ENCODE results near the gene MORC2. TPM values are rescaled to one million over a fixed set of nuclear protein-coding genes. Genes with fewer than 3 reads are reported as not detected.
A peak's percentile ranks its signal among the peaks of the same experiment; 100 is the strongest.

Gene MORC2
- total and polyA plus RNA-seq, 2 of the 13 experiments (the other 11 are each of a cell fraction or from before 2014, with no cell fraction given): 11.9 to 18.3 TPM

DNA sequence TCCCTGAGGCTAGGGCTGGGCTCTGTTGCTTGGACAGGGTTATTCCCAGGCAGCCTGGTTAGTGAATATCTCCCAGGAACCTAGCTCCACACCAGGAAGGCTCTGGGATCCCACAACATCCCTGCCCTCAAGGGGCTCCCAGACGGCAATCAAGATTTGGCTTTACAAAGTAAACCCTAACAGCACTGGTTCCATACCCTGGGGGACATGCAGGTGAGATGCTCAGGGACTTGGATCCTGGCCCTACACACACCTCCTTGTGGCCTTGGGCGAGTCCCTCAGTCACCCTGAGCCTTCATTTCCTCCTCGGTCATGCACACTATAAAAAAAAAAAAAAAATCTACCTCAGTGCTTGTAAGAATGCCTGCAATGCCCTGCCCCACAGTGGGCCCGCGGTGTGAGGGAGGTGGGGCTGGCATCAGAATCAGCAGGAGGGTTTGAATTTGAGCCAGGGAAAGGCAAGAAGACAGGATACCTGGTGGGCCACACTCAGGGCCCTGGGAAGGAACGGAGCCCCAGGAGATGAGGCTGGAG, 86.3 kb downstream of the MORC2 start:
- POLR2A ChIA-PET: interaction anchor here (1.1 kb wide), 2 partner anchors 8 to 84 kb away, joined by 4 to 7 read pairs; no protein-coding TSS in a partner anchor
- Histone ChIP-seq H3K36me3 (replicated peaks in 1 of 2; ENCODE audit: control insufficient read depth in 1 of 2, insufficient read depth in 2 of 2, low read length in 2 of 2) (no peaks in the 10 kb centered on the region), H3K9ac (ENCODE audit: insufficient read depth, low read depth, low read length) (peak overlapping the region; percentile 51; the same call in 1 of the 2 replicates), H3K4me2 (ENCODE audit: low read depth, low read length) (peak overlapping the region; percentile 93), H3K79me2 (ENCODE audit: insufficient read depth, low read length) (no peaks in the 10 kb centered on the region), H2AFZ (ENCODE audit: low read length) (no peak overlapping the region), H3K9me3 (ENCODE audit: low read length) (no peaks in the 10 kb centered on the region), H3K4me1 (ENCODE audit: insufficient read depth, low read length) (peaks cover 58% of the 10 kb centered on the region), H3K4me3 (replicated peaks in 1 of 3; ENCODE audit: insufficient read depth in 1 of 3, low read depth in 2 of 3, low read length in 3 of 3) (peak overlapping the region; percentile 9 to 64 (median 32); a peak in 4 of 6 replicates), H3K27ac (ENCODE audit: extremely low read length, insufficient read depth, low read length) (peak overlapping the region; percentile 67), H4K20me1 (ENCODE audit: insufficient read depth, low read length) (no peaks in the 10 kb centered on the region), H3K27me3 (ENCODE audit: control insufficient read depth in 1 of 2, insufficient read depth in 2 of 2, low read length in 2 of 2) (peaks cover 0 to 3% of the 10 kb centered on the region in 2 experiments; a peak in 2 of 5 replicates)
- ATAC-seq (no peak), FAIRE-seq (no peak), DNase-seq (ENCODE audit: low spot score) (no peak)
- CTCF ChIA-PET (ENCODE audit: low intra/inter-chr PET ratio, low total read pairs): no interaction called here
- TF ChIP-seq, protein P1, sequence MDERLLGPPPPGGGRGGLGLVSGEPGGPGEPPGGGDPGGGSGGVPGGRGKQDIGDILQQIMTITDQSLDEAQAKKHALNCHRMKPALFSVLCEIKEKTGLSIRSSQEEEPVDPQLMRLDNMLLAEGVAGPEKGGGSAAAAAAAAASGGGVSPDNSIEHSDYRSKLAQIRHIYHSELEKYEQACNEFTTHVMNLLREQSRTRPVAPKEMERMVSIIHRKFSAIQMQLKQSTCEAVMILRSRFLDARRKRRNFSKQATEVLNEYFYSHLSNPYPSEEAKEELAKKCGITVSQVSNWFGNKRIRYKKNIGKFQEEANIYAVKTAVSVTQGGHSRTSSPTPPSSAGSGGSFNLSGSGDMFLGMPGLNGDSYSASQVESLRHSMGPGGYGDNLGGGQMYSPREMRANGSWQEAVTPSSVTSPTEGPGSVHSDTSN (CRISPR knock-in tag; IDR thresholded peaks at IDR 0.05): no peak
- peak; percentile 0 for TF ChIP-seq YY1 (IDR thresholded peaks at IDR 0.05; ENCODE audit: insufficient read depth, insufficient replicate concordance, low read depth, low read length)
- TF ChIP-seq, protein P2, sequence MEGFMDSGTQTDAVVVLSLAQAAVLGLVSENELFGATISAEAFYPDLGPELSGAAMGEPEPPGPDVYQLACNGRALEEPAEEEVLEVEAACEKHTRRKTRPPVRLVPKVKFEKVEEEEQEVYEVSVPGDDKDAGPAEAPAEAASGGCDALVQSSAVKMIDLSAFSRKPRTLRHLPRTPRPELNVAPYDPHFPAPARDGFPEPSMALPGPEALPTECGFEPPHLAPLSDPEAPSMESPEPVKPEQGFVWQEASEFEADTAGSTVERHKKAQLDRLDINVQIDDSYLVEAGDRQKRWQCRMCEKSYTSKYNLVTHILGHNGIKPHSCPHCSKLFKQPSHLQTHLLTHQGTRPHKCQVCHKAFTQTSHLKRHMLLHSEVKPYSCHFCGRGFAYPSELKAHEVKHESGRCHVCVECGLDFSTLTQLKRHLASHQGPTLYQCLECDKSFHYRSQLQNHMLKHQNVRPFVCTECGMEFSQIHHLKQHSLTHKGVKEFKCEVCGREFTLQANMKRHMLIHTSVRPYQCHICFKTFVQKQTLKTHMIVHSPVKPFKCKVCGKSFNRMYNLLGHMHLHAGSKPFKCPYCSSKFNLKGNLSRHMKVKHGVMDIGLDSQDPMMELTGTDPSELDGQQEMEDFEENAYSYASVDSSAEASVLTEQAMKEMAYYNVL (CRISPR knock-in tag; IDR thresholded peaks at IDR 0.05; ENCODE audit: borderline replicate concordance): 0 out of 2 replicates have a peak, but pooled peaks have one; percentile 5
- TF ChIP-seq ZNF720 (CRISPR knock-in tag; IDR thresholded peaks at IDR 0.05): no peak
- peak; percentile 2; the same call in 1 of the 2 replicates for TF ChIP-seq SP4 (CRISPR knock-in tag; IDR thresholded peaks at IDR 0.05)
- TF ChIP-seq, protein P3, sequence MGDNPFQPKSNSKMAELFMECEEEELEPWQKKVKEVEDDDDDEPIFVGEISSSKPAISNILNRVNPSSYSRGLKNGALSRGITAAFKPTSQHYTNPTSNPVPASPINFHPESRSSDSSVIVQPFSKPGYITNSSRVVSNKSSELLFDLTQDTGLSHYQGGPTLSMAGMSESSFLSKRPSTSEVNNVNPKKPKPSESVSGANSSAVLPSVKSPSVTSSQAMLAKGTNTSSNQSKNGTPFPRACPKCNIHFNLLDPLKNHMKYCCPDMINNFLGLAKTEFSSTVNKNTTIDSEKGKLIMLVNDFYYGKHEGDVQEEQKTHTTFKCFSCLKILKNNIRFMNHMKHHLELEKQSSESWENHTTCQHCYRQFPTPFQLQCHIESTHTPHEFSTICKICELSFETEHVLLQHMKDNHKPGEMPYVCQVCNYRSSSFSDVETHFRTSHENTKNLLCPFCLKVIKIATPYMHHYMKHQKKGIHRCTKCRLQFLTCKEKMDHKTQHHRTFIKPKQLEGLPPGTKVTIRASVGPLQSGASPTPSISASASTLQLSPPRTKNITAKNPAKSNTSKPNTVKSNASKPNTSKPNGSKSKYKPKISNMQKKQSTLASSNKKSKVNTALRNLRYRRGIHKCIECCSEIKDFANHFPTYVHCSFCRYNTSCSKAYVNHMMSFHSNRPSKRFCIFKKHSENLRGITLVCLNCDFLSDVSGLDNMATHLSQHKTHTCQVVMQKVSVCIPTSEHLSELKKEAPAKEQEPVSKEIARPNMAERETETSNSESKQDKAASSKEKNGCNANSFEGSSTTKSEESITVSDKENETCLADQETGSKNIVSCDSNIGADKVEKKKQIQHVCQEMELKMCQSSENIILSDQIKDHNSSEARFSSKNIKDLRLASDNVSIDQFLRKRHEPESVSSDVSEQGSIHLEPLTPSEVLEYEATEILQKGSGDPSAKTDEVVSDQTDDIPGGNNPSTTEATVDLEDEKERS (CRISPR knock-in tag; IDR thresholded peaks at IDR 0.05): no peak
- TF ChIP-seq, protein P4, sequence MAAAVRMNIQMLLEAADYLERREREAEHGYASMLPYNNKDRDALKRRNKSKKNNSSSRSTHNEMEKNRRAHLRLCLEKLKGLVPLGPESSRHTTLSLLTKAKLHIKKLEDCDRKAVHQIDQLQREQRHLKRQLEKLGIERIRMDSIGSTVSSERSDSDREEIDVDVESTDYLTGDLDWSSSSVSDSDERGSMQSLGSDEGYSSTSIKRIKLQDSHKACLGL (CRISPR knock-in tag; IDR thresholded peaks at IDR 0.05): 0 out of 2 replicates have a peak, but pooled peaks have one; percentile 10
- no peak for TF ChIP-seq ZBTB38 (CRISPR knock-in tag; IDR thresholded peaks at IDR 0.05)
- TF ChIP-seq U2AF1 (optimal IDR thresholded peaks at IDR 0.05; ENCODE audit: low read depth, low read length): peak; percentile 5
- in situ Hi-C loops (cut with HindIII; ENCODE audit: extremely low pct_ligation_motif_present, low pct_unique_long_range_greater_than_20kb) (no loop called here), intact Hi-C loops (cut with micrococcal nuclease; ENCODE audit: unreplicated experiment) (loop anchor here (5.0 kb wide), 1 partner anchor 120 kb away; no protein-coding TSS in a partner anchor)
- WGBS (ENCODE audit: low lambda C conversion rate): 34% methylated on average over 5 of the region's 6 CpGs
- no TSS peak for BruUV-seq (replicated peaks)

All from HepG2 (cell line).